Measurements from ENCODE around the gene PLEKHH3.
"Not testable (repeated sequence)": the region's sequence is repeated elsewhere in the genome, so short reads cannot be mapped to it uniquely, and the experiment has no call there.

The PLEKHH3 gene

DNA sequence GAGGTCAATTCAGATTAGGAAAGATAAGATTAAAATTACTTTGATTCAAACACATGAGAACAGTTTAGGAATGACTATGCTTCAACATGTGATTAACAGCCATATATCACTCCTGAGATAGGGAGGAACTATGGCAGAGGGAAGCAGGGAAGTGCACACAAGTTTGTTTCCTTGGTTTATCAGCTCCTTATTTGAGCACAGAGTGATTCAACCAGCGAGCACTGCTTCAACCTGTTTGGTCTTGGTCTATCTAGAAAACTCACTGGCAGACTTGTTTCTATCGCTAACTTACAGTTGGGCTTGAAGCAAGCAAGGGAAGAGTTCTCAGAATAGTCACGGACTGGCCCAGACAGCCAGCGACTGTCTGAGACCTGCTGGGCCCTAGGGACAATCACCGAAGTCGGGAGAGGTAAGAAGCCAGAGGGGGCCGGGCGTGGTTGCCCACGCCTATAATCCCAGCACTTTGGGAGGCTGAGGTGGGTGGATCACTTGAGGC is 43.8 kb downstream of the PLEKHH3 start:
- no peak for DNase-seq (ENCODE audit: low spot score)

DNA sequence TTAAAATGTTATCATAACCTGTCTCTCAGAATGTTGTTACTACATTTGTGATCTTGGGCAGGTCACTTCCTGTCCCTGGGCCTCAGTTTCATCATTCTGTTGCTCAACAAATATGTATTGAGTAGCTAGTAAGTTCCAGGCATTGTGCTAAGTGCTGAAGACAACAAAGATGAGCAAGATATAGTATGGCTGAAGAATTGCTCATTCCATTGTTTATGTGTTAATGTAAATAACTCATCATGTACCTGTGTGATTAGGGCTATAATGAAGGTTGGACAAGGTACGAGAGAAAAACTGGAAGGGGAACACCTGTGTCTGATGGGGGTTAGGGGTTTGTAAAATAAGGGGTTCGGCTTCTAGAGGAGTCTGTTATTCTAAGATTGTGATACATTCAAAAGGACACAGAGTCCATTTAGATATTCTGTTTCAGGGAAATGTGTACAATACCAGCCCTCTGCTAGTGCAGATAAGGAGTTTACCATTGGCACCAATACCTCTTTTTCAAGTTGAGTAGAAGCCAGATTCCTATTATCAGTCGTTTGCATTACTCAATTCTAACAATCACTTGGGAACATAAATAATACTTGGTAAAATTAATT is 47.3 kb downstream of the PLEKHH3 start:
- no peak for DNase-seq (ENCODE audit: low spot score)

DNA sequence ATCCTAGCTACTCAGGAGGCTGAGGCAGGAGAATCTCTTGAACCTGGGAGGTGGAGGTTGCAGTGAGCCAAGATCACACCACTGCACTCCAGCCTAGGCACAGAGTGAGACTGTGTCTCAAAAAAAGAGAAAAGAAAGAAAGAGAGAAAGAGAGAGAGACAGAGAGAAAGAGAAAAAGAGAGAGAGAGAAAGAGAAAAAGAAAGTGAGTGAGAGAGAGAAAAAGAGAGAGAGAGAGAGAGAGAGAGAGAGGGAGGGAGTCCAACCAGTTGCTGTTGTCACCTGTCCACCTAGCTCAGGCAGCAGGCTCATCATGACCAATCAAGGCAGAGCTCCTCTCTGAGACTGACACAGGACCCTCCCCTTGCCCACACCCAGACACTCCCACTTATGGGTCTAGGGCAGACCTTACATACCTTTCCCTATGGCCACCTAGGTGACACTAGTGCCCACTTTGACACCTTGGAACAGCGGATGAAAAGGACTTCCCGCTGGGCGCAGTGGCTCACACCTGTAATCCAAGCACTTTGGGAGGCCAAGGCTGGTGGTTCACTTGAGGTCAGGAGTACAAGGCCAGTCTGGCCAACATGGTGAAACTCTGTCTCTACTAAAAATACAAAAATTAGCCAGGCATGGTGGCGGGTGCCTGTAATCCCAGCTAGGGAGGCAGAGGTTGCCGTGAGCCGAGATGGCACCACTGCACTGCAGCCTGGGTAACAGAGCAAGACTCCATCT is 49.6 kb downstream of the PLEKHH3 start:
- not testable (repeated sequence) for DNase-seq (ENCODE audit: low spot score)

DNA sequence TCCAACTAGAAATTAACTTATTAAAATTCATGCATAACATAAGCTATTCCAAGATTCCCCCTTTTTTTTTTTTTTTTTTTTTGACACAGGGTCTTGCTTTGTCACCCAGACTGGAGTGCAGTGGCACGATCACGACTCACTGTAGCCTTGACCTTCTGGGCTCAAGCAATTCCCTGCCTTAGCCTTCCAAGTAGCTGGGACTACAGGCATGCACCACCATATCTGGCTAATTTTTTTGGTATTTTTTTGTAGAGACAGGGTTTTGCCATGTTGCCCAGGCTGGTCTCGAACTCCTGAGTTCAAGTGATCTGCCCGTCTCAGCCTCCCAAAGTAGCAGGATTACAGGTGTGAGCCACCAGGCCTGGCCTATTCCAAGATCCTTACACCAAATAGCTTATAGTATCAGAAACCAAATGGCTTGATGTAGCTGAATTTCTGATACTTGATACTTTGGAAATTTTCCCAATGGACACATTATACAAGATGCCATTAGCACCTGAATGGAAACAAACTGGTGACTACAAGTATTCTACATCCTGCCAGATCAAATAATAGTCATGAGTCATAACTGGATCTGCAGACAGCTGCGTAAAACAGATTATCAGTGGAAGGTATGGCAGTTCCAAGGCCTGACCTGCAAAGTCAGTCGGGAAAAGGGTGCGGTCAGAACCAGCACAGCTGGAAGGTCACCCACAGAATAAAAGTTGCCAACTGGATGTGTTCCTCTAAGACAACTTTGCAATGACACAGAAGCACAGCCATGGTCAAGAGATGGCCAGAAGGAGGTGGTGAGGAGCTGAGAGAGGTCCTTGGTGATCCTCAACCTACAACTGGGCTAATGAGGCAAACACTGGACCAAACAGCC is 52.8 kb downstream of the PLEKHH3 start:
- DNase-seq (ENCODE audit: low spot score): no peak

DNA sequence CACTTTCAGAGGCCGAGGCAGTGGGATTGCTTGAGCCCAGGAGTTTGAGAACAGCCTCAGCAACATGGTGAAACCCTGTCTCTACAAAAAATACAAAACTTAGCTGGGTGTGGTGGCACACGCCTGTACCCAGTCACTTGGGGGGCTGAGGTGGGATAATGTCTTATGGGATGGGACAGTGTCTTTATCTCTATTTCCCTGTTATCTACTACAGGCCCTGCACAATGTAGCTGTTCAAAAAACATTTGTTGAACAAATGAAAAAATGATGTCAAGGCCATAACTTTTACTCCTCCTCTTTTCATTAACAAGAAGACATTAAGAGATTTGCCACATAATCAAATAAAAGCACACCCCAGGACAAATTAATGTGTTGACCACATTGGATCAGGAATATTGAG is 53.5 kb downstream of the PLEKHH3 start:
- DNase-seq (ENCODE audit: low spot score): no peak

DNA sequence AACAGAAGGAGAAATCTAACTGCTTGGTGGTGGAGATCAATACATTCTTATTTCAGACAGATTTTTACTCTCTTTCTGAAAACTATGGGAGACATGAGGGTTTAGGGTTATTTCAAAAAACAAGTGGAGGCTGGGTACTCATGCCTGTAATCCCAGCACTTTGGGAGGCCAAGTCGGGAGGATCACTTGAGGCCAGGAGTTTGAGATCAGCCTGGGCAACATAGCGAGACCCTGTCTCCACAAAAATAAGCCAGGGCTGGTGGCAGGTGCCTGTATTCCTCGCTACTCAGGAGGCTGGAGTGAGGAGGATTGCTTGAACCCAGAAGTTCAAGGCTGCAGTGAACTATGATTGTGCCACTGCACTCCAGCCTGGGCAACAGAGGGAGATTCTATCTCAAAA is 54.8 kb downstream of the PLEKHH3 start:
- DNase-seq (ENCODE audit: low spot score): not testable (repeated sequence)

DNA sequence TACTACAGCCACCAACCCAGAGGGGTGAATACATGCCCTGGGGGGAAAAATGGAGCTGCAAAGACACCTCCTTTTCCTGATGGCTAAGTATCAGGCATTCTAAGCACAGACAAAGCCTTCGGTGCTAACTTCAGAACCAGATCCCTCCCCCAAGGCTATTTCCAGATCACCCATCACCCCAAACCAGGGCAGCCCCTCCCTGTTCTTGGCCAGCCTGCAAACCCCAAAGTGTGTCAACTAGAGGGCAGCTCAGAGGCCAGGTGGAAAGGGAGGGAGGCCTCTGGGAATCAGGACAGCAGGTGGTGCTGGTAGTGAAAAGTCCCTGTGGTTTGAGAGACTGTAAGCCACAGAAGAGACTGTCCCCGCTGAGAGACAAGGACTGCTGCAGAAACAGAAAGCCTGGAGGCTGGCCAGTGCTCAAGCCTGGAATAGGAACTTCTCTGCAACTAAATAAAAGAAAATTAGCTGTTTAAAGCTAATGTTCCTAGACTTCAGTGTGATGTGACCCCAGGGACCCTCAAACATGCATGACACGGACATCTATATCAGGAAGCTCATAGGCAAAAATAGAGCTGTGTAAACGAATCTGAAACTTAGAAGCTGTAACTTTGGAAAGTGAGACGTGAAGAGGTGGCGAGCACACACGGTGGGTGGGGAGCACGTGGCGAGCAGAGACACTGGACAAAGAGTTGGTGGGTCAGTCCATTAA is 58.2 kb downstream of the PLEKHH3 start:
- DNase-seq (ENCODE audit: low spot score): peak; percentile 68

DNA sequence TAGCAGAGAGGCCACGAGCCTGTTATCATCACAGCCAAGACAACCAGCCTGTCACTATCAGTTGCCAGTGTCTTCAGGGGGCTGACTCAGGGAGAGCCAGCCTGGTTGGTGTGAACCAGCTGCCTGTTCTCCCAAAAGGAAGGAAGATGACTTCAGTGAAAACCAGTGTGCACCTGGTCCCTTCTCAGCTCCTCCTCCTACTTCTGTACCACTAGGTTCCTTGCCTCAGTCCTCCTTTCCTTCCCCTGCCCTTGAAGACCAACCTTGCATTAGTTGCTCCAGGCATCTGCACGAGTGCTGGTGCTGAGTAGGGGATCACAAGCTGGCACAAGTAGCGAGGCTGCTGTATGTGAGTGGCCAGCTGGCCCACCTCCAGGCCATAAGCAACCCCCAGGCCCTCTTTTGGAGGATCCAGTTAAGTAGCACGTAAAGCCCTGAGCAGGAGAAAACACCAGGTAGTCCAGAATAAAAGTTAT is 58.8 kb downstream of the PLEKHH3 start:
- no peak for DNase-seq (ENCODE audit: low spot score)

All from ecto neural progenitor cell (in vitro differentiated cells).